ENCODE results near the gene AFAP1.

AFAP1 gene

GRCh38 chr4:7939377-7940108 is at the start of gene AFAP1:
AFAP1 (minus strand) TSS chr4:7939861; CDS start chr4:7872078, 67,783 bp downstream.
- DNase-seq (ENCODE audit: low read depth) = peak; percentile 89

- peak; percentile 94 for DNase-seq (ENCODE audit: low read depth)
Observed at GRCh38 chr4:7988437-7988836, 48.8 kb upstream of the AFAP1 start.

GRCh38 chr4:7987148-7987989 is 47.7 kb upstream of the AFAP1 start:
- DNase-seq (ENCODE audit: low read depth) = peak; percentile 76

GRCh38 chr4:7985891-7986441 is 46.3 kb upstream of the AFAP1 start:
- DNase-seq (ENCODE audit: low read depth) = no peak

- no peak for DNase-seq (ENCODE audit: low read depth)
Observed at GRCh38 chr4:7985072-7985471, 45.4 kb upstream of the AFAP1 start.

GRCh38 chr4:7984286-7984925 is 44.7 kb upstream of the AFAP1 start:
- DNase-seq (ENCODE audit: low read depth) = no peak

- DNase-seq (ENCODE audit: low read depth) = no peak
Observed at GRCh38 chr4:7983296-7983695, 43.6 kb upstream of the AFAP1 start.

- no peak for DNase-seq (ENCODE audit: low read depth)
Observed at GRCh38 chr4:7981738-7982394, 42.2 kb upstream of the AFAP1 start.

GRCh38 chr4:7980036-7980435 is 40.4 kb upstream of the AFAP1 start:
- DNase-seq (ENCODE audit: low read depth) = peak; percentile 59

- DNase-seq (ENCODE audit: low read depth) = no peak
Observed at GRCh38 chr4:7979652-7979968, 39.9 kb upstream of the AFAP1 start.

- no peak for DNase-seq (ENCODE audit: low read depth)
Observed at GRCh38 chr4:7978907-7979651, 39.4 kb upstream of the AFAP1 start.

- no peak for DNase-seq (ENCODE audit: low read depth)
Observed at GRCh38 chr4:7978489-7978888, 38.8 kb upstream of the AFAP1 start.

GRCh38 chr4:7976634-7977033 is 37.0 kb upstream of the AFAP1 start:
- no peak for DNase-seq (ENCODE audit: low read depth)

GRCh38 chr4:7976025-7976424 is 36.4 kb upstream of the AFAP1 start:
- no peak for DNase-seq (ENCODE audit: low read depth)

GRCh38 chr4:7974425-7974824 is 34.8 kb upstream of the AFAP1 start:
- no peak for DNase-seq (ENCODE audit: low read depth)

- DNase-seq (ENCODE audit: low read depth) = peak; percentile 81
Observed at GRCh38 chr4:7973545-7973981, 33.9 kb upstream of the AFAP1 start.

GRCh38 chr4:7971881-7972500 is 32.3 kb upstream of the AFAP1 start:
- DNase-seq (ENCODE audit: low read depth) = peak; percentile 46

- DNase-seq (ENCODE audit: low read depth) = no peak
Observed at GRCh38 chr4:7971159-7971631, 31.5 kb upstream of the AFAP1 start.

- no peak for DNase-seq (ENCODE audit: low read depth)
Observed at GRCh38 chr4:7970361-7970946, 30.8 kb upstream of the AFAP1 start.

- DNase-seq (ENCODE audit: low read depth) = no peak
Observed at GRCh38 chr4:7968262-7968896, 28.7 kb upstream of the AFAP1 start.

All from EH (cell line).